ENCODE results near the gene CUTA.

DNA sequence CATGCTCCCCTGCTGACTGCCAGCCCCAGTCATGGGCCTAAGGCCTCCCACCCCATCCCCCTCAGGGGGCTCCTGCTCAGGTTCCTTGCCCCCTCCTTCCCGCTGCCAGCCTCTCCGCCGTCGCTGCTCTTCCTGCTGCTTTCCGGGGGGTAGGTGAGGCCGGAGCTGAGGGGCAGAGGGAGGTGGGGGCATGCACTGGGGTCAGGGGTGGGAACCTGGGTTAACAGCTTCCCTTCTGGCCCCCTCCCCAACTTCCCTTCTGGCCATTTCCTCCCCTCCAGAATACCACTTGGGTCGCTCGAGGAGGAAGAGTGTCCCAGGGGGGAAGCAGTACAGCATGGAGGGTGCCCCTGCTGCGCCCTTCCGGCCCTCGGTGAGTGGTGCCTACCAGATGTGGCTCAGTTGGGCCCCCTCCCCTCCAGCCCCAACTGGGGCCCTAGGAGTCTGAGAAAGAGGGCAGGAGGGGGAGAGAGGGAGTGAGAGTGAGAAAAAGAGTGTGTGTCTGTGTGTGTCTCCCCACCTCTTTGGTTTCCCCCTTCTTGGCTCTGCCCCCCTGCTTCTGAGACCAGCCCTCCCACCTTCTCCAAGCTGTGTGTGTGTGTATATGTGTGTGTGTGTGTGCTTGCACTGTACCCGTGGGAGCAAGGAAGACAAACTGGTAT lies 14.1 kb upstream of the CUTA start:
- TF ChIP-seq EZH2 (IDR thresholded peaks at IDR 0.05; ENCODE audit: low read depth, unreplicated experiment) (no peak), CREB1 (CRISPR knock-in tag; IDR thresholded peaks at IDR 0.05; ENCODE audit: low read depth) (no peak)
- TF ChIP-seq, protein P1, sequence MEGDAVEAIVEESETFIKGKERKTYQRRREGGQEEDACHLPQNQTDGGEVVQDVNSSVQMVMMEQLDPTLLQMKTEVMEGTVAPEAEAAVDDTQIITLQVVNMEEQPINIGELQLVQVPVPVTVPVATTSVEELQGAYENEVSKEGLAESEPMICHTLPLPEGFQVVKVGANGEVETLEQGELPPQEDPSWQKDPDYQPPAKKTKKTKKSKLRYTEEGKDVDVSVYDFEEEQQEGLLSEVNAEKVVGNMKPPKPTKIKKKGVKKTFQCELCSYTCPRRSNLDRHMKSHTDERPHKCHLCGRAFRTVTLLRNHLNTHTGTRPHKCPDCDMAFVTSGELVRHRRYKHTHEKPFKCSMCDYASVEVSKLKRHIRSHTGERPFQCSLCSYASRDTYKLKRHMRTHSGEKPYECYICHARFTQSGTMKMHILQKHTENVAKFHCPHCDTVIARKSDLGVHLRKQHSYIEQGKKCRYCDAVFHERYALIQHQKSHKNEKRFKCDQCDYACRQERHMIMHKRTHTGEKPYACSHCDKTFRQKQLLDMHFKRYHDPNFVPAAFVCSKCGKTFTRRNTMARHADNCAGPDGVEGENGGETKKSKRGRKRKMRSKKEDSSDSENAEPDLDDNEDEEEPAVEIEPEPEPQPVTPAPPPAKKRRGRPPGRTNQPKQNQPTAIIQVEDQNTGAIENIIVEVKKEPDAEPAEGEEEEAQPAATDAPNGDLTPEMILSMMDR (conservative IDR thresholded peaks at IDR 0.05; ENCODE audit: low read depth in 2 of 2), result no peak
- TF ChIP-seq, protein P2, sequence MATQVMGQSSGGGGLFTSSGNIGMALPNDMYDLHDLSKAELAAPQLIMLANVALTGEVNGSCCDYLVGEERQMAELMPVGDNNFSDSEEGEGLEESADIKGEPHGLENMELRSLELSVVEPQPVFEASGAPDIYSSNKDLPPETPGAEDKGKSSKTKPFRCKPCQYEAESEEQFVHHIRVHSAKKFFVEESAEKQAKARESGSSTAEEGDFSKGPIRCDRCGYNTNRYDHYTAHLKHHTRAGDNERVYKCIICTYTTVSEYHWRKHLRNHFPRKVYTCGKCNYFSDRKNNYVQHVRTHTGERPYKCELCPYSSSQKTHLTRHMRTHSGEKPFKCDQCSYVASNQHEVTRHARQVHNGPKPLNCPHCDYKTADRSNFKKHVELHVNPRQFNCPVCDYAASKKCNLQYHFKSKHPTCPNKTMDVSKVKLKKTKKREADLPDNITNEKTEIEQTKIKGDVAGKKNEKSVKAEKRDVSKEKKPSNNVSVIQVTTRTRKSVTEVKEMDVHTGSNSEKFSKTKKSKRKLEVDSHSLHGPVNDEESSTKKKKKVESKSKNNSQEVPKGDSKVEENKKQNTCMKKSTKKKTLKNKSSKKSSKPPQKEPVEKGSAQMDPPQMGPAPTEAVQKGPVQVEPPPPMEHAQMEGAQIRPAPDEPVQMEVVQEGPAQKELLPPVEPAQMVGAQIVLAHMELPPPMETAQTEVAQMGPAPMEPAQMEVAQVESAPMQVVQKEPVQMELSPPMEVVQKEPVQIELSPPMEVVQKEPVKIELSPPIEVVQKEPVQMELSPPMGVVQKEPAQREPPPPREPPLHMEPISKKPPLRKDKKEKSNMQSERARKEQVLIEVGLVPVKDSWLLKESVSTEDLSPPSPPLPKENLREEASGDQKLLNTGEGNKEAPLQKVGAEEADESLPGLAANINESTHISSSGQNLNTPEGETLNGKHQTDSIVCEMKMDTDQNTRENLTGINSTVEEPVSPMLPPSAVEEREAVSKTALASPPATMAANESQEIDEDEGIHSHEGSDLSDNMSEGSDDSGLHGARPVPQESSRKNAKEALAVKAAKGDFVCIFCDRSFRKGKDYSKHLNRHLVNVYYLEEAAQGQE (IDR thresholded peaks at IDR 0.05; ENCODE audit: unreplicated experiment), result no peak

Data from GM23338 (cell line).